ENCODE data around the gene EML6.

EML6 gene

DNA sequence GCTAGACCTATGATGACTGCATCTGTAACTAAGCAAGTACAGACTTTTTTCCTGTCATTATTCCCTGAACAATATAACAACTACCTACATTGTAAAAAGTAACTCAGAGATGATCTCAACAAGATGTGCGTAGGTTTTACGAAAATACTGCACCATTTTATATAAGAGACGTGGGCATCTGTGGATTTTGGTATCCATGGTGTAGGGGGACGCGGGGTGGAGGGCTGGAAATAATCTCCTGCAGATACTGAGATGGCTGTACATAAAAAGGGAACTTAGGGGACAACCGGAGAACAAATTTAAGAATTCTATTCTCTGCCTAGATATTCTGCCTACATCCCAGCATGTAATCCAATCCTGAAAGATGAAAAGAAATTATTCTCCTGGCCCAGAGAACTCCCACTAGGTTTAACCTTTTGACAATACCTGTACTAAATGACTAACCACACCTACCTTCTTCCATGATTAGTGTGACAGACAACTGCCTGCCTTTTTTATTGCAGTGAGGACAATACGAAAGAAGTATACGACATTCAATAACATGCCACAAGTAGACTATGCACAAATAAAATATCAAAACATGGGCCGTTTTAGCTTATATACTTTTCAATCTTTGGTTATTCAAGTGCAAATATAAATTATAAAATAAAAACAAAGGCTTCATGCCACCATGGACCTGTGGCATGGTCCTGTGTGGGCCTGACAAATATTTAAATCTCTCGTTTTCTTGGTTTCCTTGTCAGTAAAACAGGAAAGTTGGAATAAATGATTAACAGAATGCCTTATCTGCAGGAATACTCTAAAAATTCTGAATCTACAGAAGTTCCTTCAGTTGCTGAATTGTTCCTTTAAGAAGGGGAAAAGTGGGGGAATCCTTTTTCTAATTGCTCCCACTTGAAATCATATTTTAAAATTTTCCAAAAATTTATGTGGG lies 280.5 kb downstream of the EML6 start:
- Mint-ChIP-seq H3K27me3 (no peaks in the 10 kb centered on the region), H3K4me3 (no peak overlapping the region), H3K4me1 (peaks cover 63% of the 10 kb centered on the region), H3K36me3 (no peaks in the 10 kb centered on the region), H3K27ac (peak overlapping the region; percentile 15), H3K9me3 (no peaks in the 10 kb centered on the region)
- ATAC-seq: no peak

DNA sequence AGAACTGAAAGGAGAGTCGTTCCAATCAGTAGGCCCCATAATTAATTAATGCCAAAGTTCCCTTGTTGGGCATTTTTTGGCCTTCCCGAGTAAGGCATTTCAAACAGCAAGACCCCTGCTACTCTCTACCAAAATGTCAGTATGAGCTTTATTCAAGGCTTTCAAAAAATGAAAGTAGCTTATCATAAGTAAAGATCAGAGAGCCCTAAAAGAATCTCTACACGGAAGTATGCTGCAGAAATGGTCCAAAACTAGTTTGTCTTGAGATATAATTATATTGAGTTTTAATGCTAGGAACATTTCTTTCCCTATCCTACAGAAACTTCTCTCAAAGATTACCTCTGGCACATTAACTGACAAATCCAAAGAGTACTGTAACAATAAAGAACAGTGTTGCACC lies 282.8 kb downstream of the EML6 start:
- Mint-ChIP-seq H3K36me3 (no peaks in the 10 kb centered on the region), H3K27me3 (no peaks in the 10 kb centered on the region), H3K9me3 (no peaks in the 10 kb centered on the region), H3K4me3 (no peak overlapping the region), H3K4me1 (peaks cover 57% of the 10 kb centered on the region), H3K27ac (no peak overlapping the region)
- ATAC-seq: no peak

DNA sequence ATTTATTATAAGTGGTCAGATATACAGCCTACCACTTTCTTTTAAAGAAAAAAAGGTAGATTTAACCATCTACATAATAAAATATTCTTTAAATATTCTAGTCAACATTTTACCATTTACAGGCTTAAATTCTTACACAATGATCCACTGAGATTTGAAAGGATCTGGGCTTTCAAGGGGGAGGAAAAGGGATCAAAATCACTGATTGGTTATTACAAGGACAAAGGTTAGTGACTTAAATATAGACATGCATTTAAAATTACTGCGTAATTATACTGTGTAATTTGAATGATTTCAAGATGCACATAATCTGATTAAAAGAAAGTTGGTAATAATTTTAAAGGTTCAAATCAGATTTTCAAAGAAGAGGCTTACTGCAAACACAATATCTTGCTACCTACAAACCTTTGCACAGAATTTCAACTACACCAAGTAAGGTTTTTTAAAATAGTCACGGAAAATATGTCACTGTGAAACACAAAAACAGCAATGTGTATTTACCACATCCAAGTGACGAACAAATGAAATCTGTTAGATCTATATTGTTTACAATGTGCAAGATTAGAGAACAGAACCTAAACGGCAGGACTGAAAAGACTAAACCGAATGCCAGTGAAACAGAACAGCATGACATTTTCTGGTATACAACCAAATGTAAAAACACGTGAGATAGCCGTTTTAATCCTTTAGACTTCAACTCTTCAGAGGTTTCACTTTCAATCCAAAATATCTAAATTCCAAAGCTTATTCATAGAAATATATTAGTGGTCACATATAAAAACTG lies 286.0 kb downstream of the EML6 start:
- Mint-ChIP-seq H3K27me3 (no peaks in the 10 kb centered on the region), H3K27ac (peak overlapping the region; percentile 9), H3K9me3 (no peaks in the 10 kb centered on the region), H3K4me3 (peak overlapping the region; percentile 61), H3K36me3 (no peaks in the 10 kb centered on the region), H3K4me1 (peaks cover 54% of the 10 kb centered on the region)
- ATAC-seq: no peak

DNA sequence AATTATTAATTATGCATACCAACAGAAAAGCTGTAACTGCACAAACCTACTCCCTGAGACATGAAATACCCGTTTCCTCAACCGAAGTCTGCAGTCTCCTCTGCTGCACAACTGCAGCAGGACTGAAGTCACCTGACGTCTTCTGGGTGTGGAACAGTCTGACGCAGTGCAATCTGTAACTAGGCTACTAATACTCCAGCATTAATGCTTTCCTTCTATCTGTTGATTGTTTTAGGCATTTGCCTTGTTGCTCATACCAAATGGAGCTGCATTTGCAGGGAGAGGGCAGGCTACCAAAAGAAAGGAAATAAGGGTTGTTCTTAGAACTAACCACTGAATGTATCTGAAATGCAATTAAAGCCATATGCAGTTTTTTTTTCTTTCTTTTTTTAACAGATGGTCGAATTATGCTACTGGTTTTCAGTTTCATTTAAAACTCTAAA lies 286.7 kb downstream of the EML6 start:
- ATAC-seq: peak; percentile 90

DNA sequence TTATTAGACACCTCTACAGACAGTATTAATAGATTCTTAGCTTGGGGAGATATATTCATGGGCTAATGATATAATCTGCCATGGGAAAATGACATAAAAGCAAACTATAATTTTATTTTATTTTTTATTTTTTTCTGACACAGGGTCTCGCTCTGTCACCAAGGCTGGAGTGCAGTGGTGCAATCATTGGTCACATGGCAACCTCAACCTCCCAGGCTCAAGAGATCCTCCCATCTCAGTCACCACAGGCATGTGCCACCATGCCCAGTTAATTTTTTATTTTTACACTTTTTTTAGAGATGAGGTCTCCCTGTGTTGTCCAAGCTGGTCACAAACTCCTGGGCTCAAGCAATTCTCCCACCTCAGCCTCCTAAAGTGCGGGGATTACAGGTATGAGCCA lies 287.5 kb downstream of the EML6 start:
- H3K4me1 Mint-ChIP-seq: peaks cover 54% of the 10 kb centered on the region
- no peaks in the 10 kb centered on the region for H3K36me3 Mint-ChIP-seq
- H3K9me3 Mint-ChIP-seq: no peaks in the 10 kb centered on the region
- no peak for ATAC-seq
- no peaks in the 10 kb centered on the region for H3K27me3 Mint-ChIP-seq
- no peak overlapping the region for H3K4me3 Mint-ChIP-seq
- no peak overlapping the region for H3K27ac Mint-ChIP-seq

More for the DNA sequence above, 286.7 kb downstream of the EML6 start:
- H3K9me3 Mint-ChIP-seq: no peaks in the 10 kb centered on the region
- peak overlapping the region; percentile 61 for H3K4me3 Mint-ChIP-seq
- H3K27me3 Mint-ChIP-seq: no peaks in the 10 kb centered on the region
- H3K27ac Mint-ChIP-seq: peak overlapping the region; percentile 9
- no peaks in the 10 kb centered on the region for H3K36me3 Mint-ChIP-seq
- peaks cover 53% of the 10 kb centered on the region for H3K4me1 Mint-ChIP-seq

DNA sequence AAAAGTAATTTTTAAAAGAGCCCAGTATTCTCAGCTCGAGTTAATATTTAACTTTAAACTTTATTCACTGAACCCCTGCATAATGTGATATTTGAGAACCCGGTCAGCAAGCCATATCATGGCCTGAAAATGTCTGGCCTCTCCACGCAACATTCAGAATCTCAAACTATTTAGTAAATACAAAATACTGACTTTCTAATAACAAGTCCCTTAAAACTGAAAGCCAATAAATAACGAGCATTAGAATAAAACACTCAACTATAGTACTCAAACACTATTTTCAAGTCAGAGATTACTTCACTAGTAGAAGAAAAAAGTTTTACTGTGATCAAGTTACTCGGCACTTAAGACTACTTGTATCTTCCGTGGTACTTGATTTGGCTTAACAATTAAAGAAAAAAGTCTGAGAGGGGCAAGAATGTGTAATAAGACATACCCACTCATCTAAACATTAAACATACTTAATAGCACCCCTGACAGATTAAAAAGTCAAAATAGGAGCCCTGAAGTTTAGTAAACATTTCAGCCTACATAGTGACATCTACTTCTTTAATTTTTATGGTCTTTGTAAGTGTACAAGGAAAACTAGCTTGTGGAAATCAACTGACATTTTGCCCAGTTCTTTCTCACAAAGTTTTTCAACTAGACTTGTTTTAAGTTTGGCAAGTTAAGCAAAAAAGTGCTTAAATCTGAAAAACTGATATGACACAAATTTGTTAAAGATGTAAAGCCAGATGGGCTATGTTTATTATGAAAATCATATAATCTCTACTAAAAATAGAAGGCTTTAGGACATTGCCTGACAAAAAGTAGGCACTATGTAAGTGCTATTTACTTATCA lies 288.6 kb downstream of the EML6 start:
- H3K9me3 Mint-ChIP-seq: no peaks in the 10 kb centered on the region
- H3K4me1 Mint-ChIP-seq: peaks cover 43% of the 10 kb centered on the region
- H3K27me3 Mint-ChIP-seq: no peaks in the 10 kb centered on the region
- no peaks in the 10 kb centered on the region for H3K36me3 Mint-ChIP-seq
- no peak overlapping the region for H3K4me3 Mint-ChIP-seq
- no peak overlapping the region for H3K27ac Mint-ChIP-seq
- ATAC-seq: no peak

DNA sequence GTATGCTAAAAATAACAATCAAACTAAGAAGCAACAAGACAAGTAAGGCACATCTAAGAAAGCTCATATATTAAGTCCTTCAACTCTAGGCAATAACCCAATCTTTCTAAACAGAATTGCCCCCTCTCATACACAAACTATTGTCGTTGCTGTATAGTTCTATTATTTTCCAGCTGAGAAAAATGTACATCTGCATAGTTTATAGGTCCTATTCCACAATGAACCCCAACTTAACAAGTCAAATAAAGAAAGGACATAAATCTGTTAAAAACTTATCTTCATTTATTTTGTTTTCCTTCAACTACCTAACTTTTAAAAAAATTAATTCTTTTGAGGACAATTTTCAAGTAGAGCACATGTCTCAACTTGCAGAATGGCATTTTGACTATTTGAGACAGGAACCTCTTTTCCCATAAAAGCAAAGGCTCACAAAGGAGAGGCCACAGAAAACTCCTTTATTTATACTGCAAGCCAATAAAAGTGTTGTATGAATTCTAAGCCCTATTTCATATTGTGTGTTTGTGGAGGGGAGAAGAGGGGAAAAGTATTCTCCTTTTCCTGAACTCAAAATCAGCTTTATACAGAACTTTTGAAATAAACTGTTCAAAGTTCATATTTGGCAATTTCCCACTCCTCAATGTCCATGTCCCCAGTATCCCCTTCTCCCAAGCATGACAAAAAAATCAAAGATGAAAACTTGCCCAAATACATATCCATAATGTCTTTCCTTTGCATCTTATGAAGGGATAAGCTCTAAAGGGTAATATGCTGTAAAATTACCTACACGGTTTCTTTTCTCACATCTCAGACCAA lies 289.4 kb downstream of the EML6 start:
- Mint-ChIP-seq H3K4me3 (no peak overlapping the region), H3K36me3 (no peaks in the 10 kb centered on the region), H3K9me3 (no peaks in the 10 kb centered on the region), H3K27ac (no peak overlapping the region), H3K27me3 (no peaks in the 10 kb centered on the region), H3K4me1 (peaks cover 34% of the 10 kb centered on the region)
- ATAC-seq: no peak

DNA sequence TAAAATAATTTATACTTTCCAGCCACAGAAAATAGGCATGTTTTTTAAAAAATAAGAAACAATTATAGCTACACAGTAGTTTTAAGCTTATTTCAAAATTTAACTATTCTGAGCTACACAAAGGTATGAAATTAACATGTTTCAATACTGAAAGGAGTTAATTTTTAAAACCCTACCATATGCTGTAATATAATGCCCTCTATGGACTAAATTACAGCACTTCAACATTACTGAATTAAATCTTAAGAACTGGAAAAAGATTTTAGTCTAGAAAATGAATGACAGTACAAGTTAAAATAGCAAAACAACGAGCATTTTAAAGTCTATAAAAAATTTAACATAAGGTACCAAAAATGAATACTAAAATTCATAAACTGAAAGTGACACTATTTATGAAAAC lies 290.5 kb downstream of the EML6 start:
- Mint-ChIP-seq H3K4me1 (peaks cover 40% of the 10 kb centered on the region), H3K4me3 (no peak overlapping the region), H3K9me3 (no peaks in the 10 kb centered on the region), H3K27me3 (no peaks in the 10 kb centered on the region), H3K27ac (no peak overlapping the region), H3K36me3 (no peaks in the 10 kb centered on the region)
- no peak for ATAC-seq

DNA sequence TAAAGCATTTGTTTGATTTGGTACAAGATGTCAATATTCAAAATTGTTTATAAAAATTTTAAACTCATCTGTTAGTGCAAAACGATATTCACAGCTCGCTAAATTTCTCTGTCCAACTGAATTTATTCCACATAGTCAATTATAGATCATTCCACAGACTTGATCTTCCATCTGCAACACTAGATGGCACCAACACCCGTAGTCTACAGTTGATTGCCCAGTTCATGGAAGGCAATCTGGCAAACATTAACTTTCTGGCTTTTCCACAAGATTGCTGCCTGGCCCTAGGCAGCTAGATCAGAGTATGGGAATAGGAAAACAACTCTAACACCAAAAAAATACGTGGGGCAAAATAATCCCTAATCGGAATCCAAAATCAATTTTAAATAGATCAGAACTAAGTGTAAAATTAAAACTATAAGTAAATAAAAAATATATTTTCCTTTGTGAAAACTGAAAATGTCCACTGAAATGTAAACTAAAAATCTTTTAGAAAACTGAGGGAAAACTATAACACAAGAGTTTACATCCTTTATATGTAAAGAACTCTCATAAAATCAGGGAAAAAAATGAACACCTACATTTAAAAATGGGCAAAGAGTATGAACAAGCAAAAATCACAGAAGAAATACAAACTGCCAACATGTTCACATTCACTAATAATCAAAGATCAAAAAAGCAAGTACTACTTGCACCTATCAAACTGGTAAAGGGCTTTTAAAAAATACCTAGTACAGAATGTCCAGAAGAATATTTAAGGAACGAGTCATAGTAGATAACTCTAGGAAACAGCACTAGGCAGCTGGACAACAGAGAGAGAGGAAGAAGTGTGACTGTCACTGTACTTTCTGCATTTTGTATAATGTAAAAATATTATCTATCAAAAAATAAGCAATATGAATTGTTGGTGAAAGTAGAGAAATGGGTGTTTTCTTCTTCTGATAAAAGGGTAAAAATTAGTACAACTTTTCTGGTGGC lies 291.8 kb downstream of the EML6 start:
- peaks cover 46% of the 10 kb centered on the region for H3K4me1 Mint-ChIP-seq
- no peaks in the 10 kb centered on the region for H3K27me3 Mint-ChIP-seq
- H3K27ac Mint-ChIP-seq: no peak overlapping the region
- H3K36me3 Mint-ChIP-seq: peaks cover 9% of the 10 kb centered on the region
- H3K4me3 Mint-ChIP-seq: no peak overlapping the region
- ATAC-seq: peak; percentile 60
- no peaks in the 10 kb centered on the region for H3K9me3 Mint-ChIP-seq

DNA sequence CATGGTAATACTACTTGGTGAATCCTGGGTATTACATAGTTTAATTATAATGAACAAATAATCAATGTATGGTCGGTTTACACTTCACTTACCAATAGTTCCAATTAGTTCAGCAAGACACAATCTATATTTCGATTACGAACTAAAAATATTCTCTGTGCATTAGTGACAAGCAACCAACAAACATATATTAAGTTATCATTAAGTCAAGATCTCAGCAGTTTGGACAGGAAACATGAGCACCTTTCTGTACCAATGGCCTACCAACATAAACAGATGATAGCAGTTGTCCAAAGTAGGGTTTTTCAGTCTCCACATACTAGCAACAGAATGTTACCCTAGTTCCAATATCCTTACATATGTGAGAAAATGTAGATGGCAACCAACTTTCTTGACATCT lies 294.0 kb downstream of the EML6 start:
- H3K27ac Mint-ChIP-seq: no peak overlapping the region
- H3K36me3 Mint-ChIP-seq: peaks cover 9% of the 10 kb centered on the region
- peaks cover 33% of the 10 kb centered on the region for H3K4me1 Mint-ChIP-seq
- no peak overlapping the region for H3K4me3 Mint-ChIP-seq
- no peak for ATAC-seq
- no peaks in the 10 kb centered on the region for H3K9me3 Mint-ChIP-seq
- H3K27me3 Mint-ChIP-seq: no peaks in the 10 kb centered on the region

DNA sequence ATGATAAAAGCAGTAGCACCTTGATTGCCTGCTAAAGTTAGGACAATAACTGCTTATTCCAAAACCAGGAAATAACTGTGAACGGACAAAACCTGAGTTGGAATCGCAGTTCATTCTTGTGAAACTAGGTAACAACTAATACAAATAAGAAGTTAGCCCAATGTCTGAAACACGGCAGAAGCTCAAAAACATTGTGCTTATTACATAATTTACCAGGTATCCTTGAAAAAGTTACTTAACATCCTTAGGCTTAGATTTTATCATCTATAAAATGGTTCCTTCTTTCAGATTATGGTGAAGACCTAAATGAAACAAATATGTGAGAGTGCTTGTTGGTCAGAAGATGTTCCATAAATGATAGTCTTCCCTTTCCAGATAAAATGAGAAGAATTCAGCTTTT lies 294.4 kb downstream of the EML6 start:
- Mint-ChIP-seq H3K4me3 (no peak overlapping the region), H3K9me3 (no peaks in the 10 kb centered on the region), H3K27me3 (no peaks in the 10 kb centered on the region), H3K36me3 (peaks cover 9% of the 10 kb centered on the region), H3K4me1 (peaks cover 33% of the 10 kb centered on the region), H3K27ac (no peak overlapping the region)
- no peak for ATAC-seq

DNA sequence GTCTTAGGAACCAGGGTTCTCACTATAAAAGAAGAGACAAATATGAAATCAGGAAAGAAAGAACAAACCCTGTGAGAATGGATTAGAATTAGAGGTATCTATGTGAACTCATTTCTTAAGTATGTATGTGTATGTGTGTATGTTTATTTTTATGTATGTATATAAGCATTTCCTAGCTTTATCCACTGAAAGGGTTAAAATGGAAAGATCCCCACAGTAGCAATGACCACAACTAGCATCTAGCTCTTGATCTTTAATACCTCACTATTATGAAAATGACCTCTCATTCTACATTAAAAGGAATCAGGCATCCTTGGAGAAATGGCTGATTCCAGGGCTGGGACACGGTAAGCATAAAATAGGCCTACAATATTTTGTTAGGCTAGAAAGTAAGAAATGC lies 295.2 kb downstream of the EML6 start:
- Mint-ChIP-seq H3K4me3 (no peak overlapping the region), H3K9me3 (no peaks in the 10 kb centered on the region), H3K27ac (peak overlapping the region; percentile 56), H3K36me3 (peaks cover 9% of the 10 kb centered on the region), H3K4me1 (peaks cover 33% of the 10 kb centered on the region), H3K27me3 (no peaks in the 10 kb centered on the region)
- ATAC-seq: no peak

DNA sequence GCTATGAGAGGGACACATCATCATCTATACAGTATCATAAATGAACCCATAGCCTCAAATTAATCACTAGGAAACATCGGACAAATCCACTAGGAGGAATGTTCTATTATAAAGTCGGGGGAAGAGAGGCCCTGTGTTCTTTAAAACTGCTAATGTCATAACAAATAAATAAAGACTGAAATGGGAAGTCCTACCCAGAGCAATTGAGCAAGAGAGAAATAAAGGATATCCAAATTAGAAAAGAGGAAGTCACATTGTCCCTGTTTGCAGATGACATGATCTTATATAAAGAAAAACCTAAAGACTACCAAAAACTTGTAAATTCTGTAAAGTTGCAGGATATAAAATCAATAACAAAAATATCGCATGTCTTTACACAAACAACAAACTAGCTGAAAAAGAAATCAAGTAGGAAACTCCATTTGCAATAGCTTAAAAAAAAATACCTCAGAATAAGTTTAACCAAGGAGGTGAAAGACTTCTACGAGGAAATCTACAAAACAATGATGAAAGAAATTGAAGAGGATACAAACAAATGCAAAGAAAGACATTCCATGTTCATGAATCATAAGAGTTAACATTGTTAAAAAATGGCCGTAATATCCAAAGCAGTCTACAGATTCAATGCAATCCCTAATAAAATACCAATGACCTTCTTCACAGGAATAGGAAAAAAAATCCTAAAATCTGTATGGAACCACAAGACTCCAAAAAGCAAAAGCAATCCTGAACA lies 296.2 kb downstream of the EML6 start:
- H3K27ac Mint-ChIP-seq: peak overlapping the region; percentile 56
- ATAC-seq: no peak
- H3K4me3 Mint-ChIP-seq: peak overlapping the region; percentile 6
- H3K27me3 Mint-ChIP-seq: no peaks in the 10 kb centered on the region
- H3K9me3 Mint-ChIP-seq: no peaks in the 10 kb centered on the region
- H3K4me1 Mint-ChIP-seq: peaks cover 31% of the 10 kb centered on the region
- H3K36me3 Mint-ChIP-seq: peaks cover 9% of the 10 kb centered on the region
